Smooth muscle cell (in vitro differentiated cells): Measurements from ENCODE around the gene SPATA33. TPM values are rescaled to one million over a fixed set of nuclear protein-coding genes. Genes with fewer than 3 reads are reported as not detected.
"Not testable (repeated sequence)": the region's sequence is repeated elsewhere in the genome, so short reads cannot be mapped to it uniquely, and the experiment has no call there.

Source experiments
- DNase-seq: peaks from one replicate; lab custom pipeline; 2025; ENCODE audit not compliant: unreplicated experiment; lab: John Stamatoyannopoulos, UW
- H2AFZ ChIP-seq: fragments of 200-600 bp; sonication (generic); 2 replicates; pipeline ENCODE4 v1.6.0; 2016; ENCODE audit warnings: antibody characterized with exemption, low read depth, mild to moderate bottlenecking
- H3F3A ChIP-seq: fragments of 200-600 bp; sonication (generic); 2 replicates; pipeline ENCODE4 v1.6.0; 2017; ENCODE audit warnings: antibody characterized with exemption, low read depth
- H3K27ac ChIP-seq: fragments of 200-600 bp; sonication (generic); 2 replicates; pipeline ENCODE4 v1.5.1; 2016; ENCODE audit warnings: low read depth, mild to moderate bottlenecking
- H3K27me3 ChIP-seq: fragments of 200-600 bp; sonication (generic); 2 replicates; pipeline ENCODE4 v1.6.1; 2016; ENCODE audit warnings: low read depth, mild to moderate bottlenecking
- H3K36me3 ChIP-seq: fragments of 200-600 bp; sonication (generic); 2 replicates; pipeline ENCODE4 v1.5.1; 2016; ENCODE audit warnings: low read depth
- H3K4me1 ChIP-seq: fragments of 200-600 bp; sonication (generic); 2 replicates; pipeline ENCODE4 v1.5.1; 2016; ENCODE audit warnings: low read depth
- H3K4me2 ChIP-seq: fragments of 200-600 bp; sonication (generic); 2 replicates; pipeline ENCODE4 v1.6.0; 2016; ENCODE audit warnings: mild to moderate bottlenecking
- H3K4me3 ChIP-seq: fragments of 200-600 bp; sonication (generic); 2 replicates; pipeline ENCODE4 v1.5.1; 2016; ENCODE audit warnings: mild to moderate bottlenecking
- H3K79me2 ChIP-seq: fragments of 200-600 bp; sonication (generic); 2 replicates; pipeline ENCODE4 v1.6.0; 2016; ENCODE audit warnings: low read depth, mild to moderate bottlenecking
- H3K9ac ChIP-seq: fragments of 200-600 bp; sonication (generic); 2 replicates; pipeline ENCODE4 v1.6.0; 2016; ENCODE audit warnings: low read depth
- H3K9me3 ChIP-seq: fragments of 200-600 bp; sonication (generic); replicated peaks from 2 replicates; pipeline ENCODE4 v1.5.1; 2016; ENCODE audit warnings: low read depth
- H4K20me1 ChIP-seq: fragments of 200-600 bp; sonication (generic); 2 replicates; pipeline ENCODE4 v1.6.0; 2016; ENCODE audit warnings: low read depth
- CTCF ChIP-seq: fragments of 200-600 bp; sonication (generic); IDR thresholded peaks from 2 replicates; pipeline ENCODE4 v1.5.1; 2017; ENCODE audit warnings: borderline replicate concordance, mild to moderate bottlenecking, antibody characterized with exemption; ENCODE audit not compliant: insufficient read depth, poor library complexity, severe bottlenecking
- WGBS: methylation state at CpG from one replicate; pipeline ENCODE4 v1.1.7; 2016; ENCODE audit warnings: low lambda C conversion rate; 5-methylcytosine and 5-hydroxymethylcytosine counted together
- polyA plus RNA-seq: library from polyadenylated mRNA; unstranded; fragments of >200 nt; fragmentation: Nextera tagmentation; extraction: Ambion mirVana; gene quantifications from 2 replicates; pipeline ENCODE4 v1.2.1, GENCODE V29; 2016
- total RNA-seq: library from RNA; depleted of rRNA; stranded (reverse); fragments of >200 nt; gene quantifications from 2 replicates; pipeline ENCODE4 v1.2.3, GENCODE V29; 2014

SPATA33 gene
- total and polyA plus RNA-seq, 2 experiments from 2014 or later = 4.0 to 8.1 TPM

GRCh38 chr16:89660146-89660545, 2.5 kb downstream of the SPATA33 start:
- H4K20me1 ChIP-seq = peaks cover 9% of the 10 kb centered on the region
- H3K9ac ChIP-seq = no peak overlapping the region
- no peak for TF ChIP-seq CTCF
- no peaks in the 10 kb centered on the region for H3K27me3 ChIP-seq
- WGBS = 95% methylated on average over 7 of the region's 7 CpGs
- DNase-seq = no peak
- H3K27ac ChIP-seq = no peak overlapping the region
- no peak overlapping the region for H2AFZ ChIP-seq
- H3K4me2 ChIP-seq = no peak overlapping the region
- H3K4me1 ChIP-seq = peaks cover 12% of the 10 kb centered on the region
- H3K36me3 ChIP-seq = no peaks in the 10 kb centered on the region
- H3F3A ChIP-seq = no peaks in the 10 kb centered on the region
- no peak overlapping the region for H3K4me3 ChIP-seq
- H3K79me2 ChIP-seq = peaks cover 41% of the 10 kb centered on the region
- no peaks in the 10 kb centered on the region for H3K9me3 ChIP-seq

- Histone ChIP-seq H3K9me3 (no peaks in the 10 kb centered on the region), H4K20me1 (peaks cover 4% of the 10 kb centered on the region), H3K9ac (no peak overlapping the region), H3K79me2 (peaks cover 30% of the 10 kb centered on the region), H3K4me2 (no peak overlapping the region), H2AFZ (no peak overlapping the region), H3K27me3 (no peaks in the 10 kb centered on the region), H3F3A (no peaks in the 10 kb centered on the region), H3K4me3 (no peak overlapping the region), H3K36me3 (no peaks in the 10 kb centered on the region), H3K27ac (no peak overlapping the region), H3K4me1 (peaks cover 12% of the 10 kb centered on the region)
- WGBS = 97% methylated on average over 9 of the region's 9 CpGs
- no peak for DNase-seq
- no peak for TF ChIP-seq CTCF
Measured at GRCh38 chr16:89661215-89661614, 3.6 kb downstream of the SPATA33 start.

GRCh38 chr16:89664238-89664637, 6.6 kb downstream of the SPATA33 start:
- not testable (repeated sequence) for H3K4me1 ChIP-seq, DNase-seq, H2AFZ ChIP-seq, H3K9ac ChIP-seq, H3K9me3 ChIP-seq, H3K36me3 ChIP-seq, H3K4me3 ChIP-seq, H4K20me1 ChIP-seq, H3K79me2 ChIP-seq, H3K4me2 ChIP-seq, H3K27ac ChIP-seq, H3K27me3 ChIP-seq, H3F3A ChIP-seq
- 95% methylated on average over 11 of the region's 11 CpGs for WGBS

GRCh38 chr16:89667000-89667399, 9.4 kb downstream of the SPATA33 start:
- 61% methylated on average over 7 of the region's 7 CpGs for WGBS
- H3K27ac ChIP-seq, DNase-seq, H3K4me2 ChIP-seq, H3K36me3 ChIP-seq, H3K79me2 ChIP-seq, H3K9me3 ChIP-seq, H3F3A ChIP-seq, H3K4me3 ChIP-seq, H3K9ac ChIP-seq, H3K4me1 ChIP-seq, H2AFZ ChIP-seq, H3K27me3 ChIP-seq, H4K20me1 ChIP-seq: not testable (repeated sequence)
- peak; percentile 28 for TF ChIP-seq CTCF
